Psoas muscle (tissue), 8 donors: ENCODE results near the gene NASP. TPM values are rescaled to one million over a fixed set of nuclear protein-coding genes. Genes with fewer than 3 reads are reported as not detected.

Experiments used
- ATAC-seq, 4 donors: fragments of 200-7000 bp; cut with Tn5 transposase; one replicate each; pipeline ENCODE4 v1.9.1; 2020; ENCODE audit warnings: moderate library complexity in 3 of 4, mild to moderate bottlenecking in 2 of 4
- DNase-seq, 2 donors: peaks; one replicate each; pipeline ENCODE4 v3.0.0-alpha.2; 2020
- H3K27ac ChIP-seq: fragments of 200-600 bp; one replicate; pipeline ENCODE4 v1.8.0; 2022
- H3K27me3 ChIP-seq, 3 donors: fragments of 200-600 bp in 1 of 3; one replicate each; pipeline versions ENCODE4 v1.6.1 to v1.8.0; 2013 to 2022; ENCODE audit warnings: low read length in 2 of 3, mild to moderate bottlenecking in 2 of 3, moderate library complexity in 1 of 3; ENCODE audit not compliant: insufficient read depth in 3 of 3
- H3K36me3 ChIP-seq, 2 donors: fragments of 200-600 bp in 1 of 2; one replicate each; pipeline versions ENCODE4 v1.6.1 to v1.8.0; 2013 to 2022; ENCODE audit warnings: low read depth in 1 of 2, mild to moderate bottlenecking in 1 of 2, moderate library complexity in 1 of 2; ENCODE audit not compliant: insufficient read depth in 1 of 2
- H3K4me1 ChIP-seq: fragments of 200-600 bp; one replicate; pipeline ENCODE4 v1.8.0; 2022
- H3K4me3 ChIP-seq: fragments of 200-600 bp; one replicate; pipeline ENCODE4 v1.8.0; 2022; ENCODE audit warnings: mild to moderate bottlenecking
- H3K9me3 ChIP-seq: fragments of 200-600 bp; one replicate; pipeline ENCODE4 v1.8.0; 2022
- CTCF ChIP-seq: fragments of 200-600 bp; IDR thresholded peaks from one replicate; pipeline ENCODE4 v1.8.0; 2022; ENCODE audit warnings: antibody characterized with exemption
- WGBS, 3 donors: extraction: QIAGEN DNeasy Blood & Tissue Kit; methylation state at CpG; one replicate each; pipeline versions ENCODE4 v1.1.6 to v1.1.7; 2013; 5-methylcytosine and 5-hydroxymethylcytosine counted together
- intact Hi-C, 2 donors: fragments of 100-400 bp; cut with DNase I; formaldehyde crosslinking; loops; one replicate each; pipeline versions ENCODE4 v1.11.0 to v1.14.2; 2022
- polyA plus RNA-seq, 3 donors: library from polyadenylated mRNA; stranded (reverse); fragments of 200-250 nt; gene quantifications; one replicate each; pipeline ENCODE4 v1.2.3, GENCODE V29; 2013
- total RNA-seq, 4 donors: library from RNA; stranded (reverse); fragmentation: NEBNext Ultra II Directional in 2 of 4; extraction: Animal tissue kit (Norgen Biotek cat#: 25700) in 2 of 4; gene quantifications; one replicate each; pipeline versions ENCODE4 v1.2.1 to v1.2.4, GENCODE V29; 2021 to 2023
- donor health status: healthy with polysubstance abuse.
- donor health status: DM: no; HTN: no; CAD: no; lungs with moderate emphysema.
- donor health status: Bipolar disorder and iron deficiency.
- donor health status: healthy.
- donor health status: DM: yes; HTN: yes; CAD: no.
- donor health status: DM: no; HTN: no; CAD: no.
- donor health status: DM: no; HTN: no; CAD: no.
- donor health status: DM: yes; HTN: yes; CAD: no.

Gene NASP
- total and polyA plus RNA-seq, 7 donors: 15.3 to 54.6 (median 28.6) TPM

- Histone ChIP-seq H3K4me1 (no peaks in the 10 kb centered on the region), H3K36me3 (peaks cover 5 to 59% of the 10 kb centered on the region in 2 donors), H3K9me3 (no peaks in the 10 kb centered on the region), H3K27me3 (no peaks in the 10 kb centered on the region), H3K4me3 (no peak overlapping the region), H3K27ac (no peak overlapping the region)
- ATAC-seq (no peak), DNase-seq (no peak)
- TF ChIP-seq CTCF: no peak
- intact Hi-C loops: loop anchor here (2.0 to 5.0 kb wide), 2 partner anchors 54 to 211 kb away; no protein-coding TSS in a partner anchor
- 84 to 88% (median 85%) methylated on average over 4 of the region's 4 CpGs for WGBS, 3 donors
Observed at GRCh38 chr1:45568421-45568820, 15.4 kb upstream of the NASP start.

GRCh38 chr1:45569571-45569961 is 14.3 kb upstream of the NASP start:
- Histone ChIP-seq H3K27me3 (no peaks in the 10 kb centered on the region), H3K9me3 (no peaks in the 10 kb centered on the region), H3K27ac (no peak overlapping the region), H3K36me3 (peaks cover 5 to 47% of the 10 kb centered on the region in 2 donors), H3K4me1 (no peaks in the 10 kb centered on the region), H3K4me3 (no peak overlapping the region)
- 31 to 43% (median 36%) methylated on average over 4 of the region's 4 CpGs for WGBS, 3 donors
- ATAC-seq (peak in 1 of 4 donors; percentile 18), DNase-seq (no peak)
- intact Hi-C loops: loop anchor here (2.0 to 5.0 kb wide), 2 partner anchors 55 to 212 kb away; no protein-coding TSS in a partner anchor
- TF ChIP-seq CTCF: no peak

- ATAC-seq (peak; percentile 87 to 94 (median 92)), DNase-seq (peak; percentile 57 to 78)
- Histone ChIP-seq H3K9me3 (no peaks in the 10 kb centered on the region), H3K27ac (no peak overlapping the region), H3K4me3 (no peak overlapping the region), H3K4me1 (no peaks in the 10 kb centered on the region), H3K27me3 (no peaks in the 10 kb centered on the region), H3K36me3 (peaks cover 5 to 45% of the 10 kb centered on the region in 2 donors)
- TF ChIP-seq CTCF: peak; percentile 99
- WGBS, 3 donors: 16 to 18% (median 16%) methylated on average over 8 of the region's 8 CpGs
- intact Hi-C loops: loop anchor here (2.0 to 10.0 kb wide), 5 partner anchors 55 to 555 kb away; partner anchors contain the start of genes HECTD3 (in 2 of the 2) and UROD (in 2 of the 2)
Observed at GRCh38 chr1:45569962-45570581, 13.8 kb upstream of the NASP start.

GRCh38 chr1:45570631-45571030 is 13.2 kb upstream of the NASP start:
- ATAC-seq (peak in 1 of 4 donors; percentile 12), DNase-seq (no peak)
- Histone ChIP-seq H3K4me1 (no peaks in the 10 kb centered on the region), H3K4me3 (no peak overlapping the region), H3K27ac (no peak overlapping the region), H3K36me3 (peaks cover 5 to 45% of the 10 kb centered on the region in 2 donors), H3K9me3 (no peaks in the 10 kb centered on the region), H3K27me3 (no peaks in the 10 kb centered on the region)
- intact Hi-C loops: loop anchor here (2.0 to 10.0 kb wide), 3 partner anchors 58 to 556 kb away; partner anchors contain the start of genes HECTD3 (in 2 of the 2) and UROD (in 2 of the 2)
- no peak for TF ChIP-seq CTCF
- 87 to 93% (median 88%) methylated on average over 4 of the region's 4 CpGs for WGBS, 3 donors
